HCT116 (cell line): ENCODE data around the gene P2RX3. TPM values are rescaled to one million over a fixed set of nuclear protein-coding genes. Genes with fewer than 3 reads are reported as not detected.

Source experiments
- ATAC-seq: fragments of 200-7000 bp; cut with Tn5 transposase; 2 replicates; pipeline ENCODE4 v1.9.1; 2020; ENCODE audit warnings: mild to moderate bottlenecking, moderate library complexity
- BruUV-seq: library from RNA; stranded (reverse); fragments of 400-500 nt; replicated peaks from 2 replicates; lab custom pipeline; 2021; lab: Mats Ljungman, UMichigan
- CTCF ChIA-PET: fragments of 300-600 bp; sonication (Branson Sonifier 250); formaldehyde crosslinking; loops from one replicate; lab custom pipeline; 2021; ENCODE audit warnings: antibody characterized with exemption; lab: Charles Lee
- POLR2A ChIA-PET: fragments of 300-600, 350-600 bp; sonication (Branson Sonifier 250); formaldehyde crosslinking; loops from one replicate; lab custom pipeline; 2021; ENCODE audit warnings: antibody characterized with exemption; lab: Charles Lee
- RAD21 ChIA-PET, 2 experiments: fragments of 300-600 bp; sonication (Branson Sonifier 250); formaldehyde crosslinking; loops; one replicate each; lab custom pipeline; 2023; ENCODE audit warnings: low total read pairs in 2 of 2; ENCODE audit not compliant: uncharacterized antibody in 2 of 2, unreplicated experiment in 2 of 2, low non-redundant PET in 1 of 2; lab: Charles Lee
- DNase-seq: peaks from one replicate; pipeline ENCODE4 v3.0.0-alpha.2; 2010; ENCODE audit warnings: low read depth, low spot score
- H2AFZ ChIP-seq: fragments of 200-600 bp; shearing (Covaris generic), sonication (generic); 2 replicates; pipeline ENCODE4 v1.6.1; 2017; ENCODE audit warnings: low read depth, mixed run types, mixed read lengths, antibody characterized with exemption, low read length; ENCODE audit not compliant: poor library complexity, severe bottlenecking
- H3K27ac ChIP-seq: 2 replicates; pipeline ENCODE4 v1.5.1; 2012; ENCODE audit warnings: low read depth, low read length
- H3K27me3 ChIP-seq: fragments of 200-600 bp; sonication (generic); 2 replicates; pipeline ENCODE4 v1.6.1; 2016; ENCODE audit warnings: mixed run types, low read length, mixed read lengths; ENCODE audit not compliant: insufficient read depth
- H3K36me3 ChIP-seq, 2 experiments: fragments of 200-500 bp in 1 of 2; fragments of 200-600 bp in 1 of 2; sonication (Bioruptor generic) in 1 of 2; sonication (generic) in 1 of 2; 2 replicates each; pipeline versions ENCODE4 v1.5.1 to v1.6.1; 2014 to 2016; ENCODE audit warnings: low read length in 2 of 2, inconsistent platforms in 1 of 2, mixed read lengths in 1 of 2, mixed run types in 1 of 2; ENCODE audit not compliant: insufficient read depth in 2 of 2, control insufficient read depth in 1 of 2
- H3K4me1 ChIP-seq, 2 experiments: fragments of 200-600 bp in 1 of 2; sonication (generic) in 1 of 2; 2 replicates each; pipeline versions ENCODE4 v1.5.1 to v1.6.1; 2012 to 2017; ENCODE audit warnings: low read length in 2 of 2, inconsistent platforms in 1 of 2, mild to moderate bottlenecking in 1 of 2, mixed read lengths in 1 of 2, mixed run types in 1 of 2, moderate library complexity in 1 of 2; ENCODE audit not compliant: insufficient read depth in 2 of 2, control insufficient read depth in 1 of 2
- H3K4me2 ChIP-seq: fragments of 200-600 bp; sonication (generic); 2 replicates; pipeline ENCODE4 v1.6.1; 2017; ENCODE audit warnings: mixed run types, low read length, mixed read lengths
- H3K4me3 ChIP-seq, 2 experiments: fragments of 200-600 bp in 1 of 2; sonication (generic) in 1 of 2; replicated peaks in 1 of 2; 2 replicates each; pipeline ENCODE4 v1.5.1; 2011 to 2016; ENCODE audit warnings: low read length in 2 of 2, control low read depth in 1 of 2, low read depth in 1 of 2, mild to moderate bottlenecking in 1 of 2, mixed read lengths in 1 of 2, mixed run types in 1 of 2
- H3K79me2 ChIP-seq: fragments of 200-600 bp; sonication (generic); 2 replicates; pipeline ENCODE4 v1.6.1; 2017; ENCODE audit warnings: mild to moderate bottlenecking, mixed run types, low read length, moderate library complexity, mixed read lengths; ENCODE audit not compliant: insufficient read depth
- H3K9ac ChIP-seq: fragments of 200-600 bp; sonication (generic); 2 replicates; pipeline ENCODE4 v1.6.1; 2016; ENCODE audit warnings: low read length, mixed read lengths
- H3K9me2 ChIP-seq: fragments of 200-600 bp; sonication (generic), shearing (Covaris generic); 2 replicates; pipeline ENCODE4 v1.6.1; 2017; ENCODE audit warnings: mixed run types, mild to moderate bottlenecking, moderate library complexity; ENCODE audit not compliant: insufficient read depth
- H3K9me3 ChIP-seq, 2 experiments: fragments of 200-500 bp in 1 of 2; fragments of 200-600 bp in 1 of 2; sonication (Bioruptor generic) in 1 of 2; sonication (generic) in 1 of 2; 2 replicates each; pipeline ENCODE4 v1.6.1; 2014 to 2017; ENCODE audit warnings: low read length in 2 of 2, mixed read lengths in 2 of 2, inconsistent platforms in 1 of 2, low read depth in 1 of 2, mild to moderate bottlenecking in 1 of 2, mixed run types in 1 of 2, moderate library complexity in 1 of 2; ENCODE audit not compliant: control insufficient read depth in 1 of 2, insufficient read depth in 1 of 2
- H4K20me1 ChIP-seq: fragments of 200-600 bp; sonication (generic), shearing (Covaris generic); 2 replicates; pipeline ENCODE4 v1.6.1; 2017; ENCODE audit warnings: mixed run types, mild to moderate bottlenecking, moderate library complexity; ENCODE audit not compliant: insufficient read depth
- CBX3 ChIP-seq: IDR thresholded peaks from 2 replicates; pipeline ENCODE4 v1.6.1; 2012; ENCODE audit warnings: low read depth
- EZH2phosphoT487 ChIP-seq: fragments of 200-600 bp; IDR thresholded peaks from 2 replicates; pipeline ENCODE4 v1.6.1; 2018; ENCODE audit warnings: antibody characterized with exemption, borderline replicate concordance
- JUND ChIP-seq: IDR thresholded peaks from 2 replicates; pipeline ENCODE4 v1.6.1; 2012
- POLR2A ChIP-seq: IDR thresholded peaks from 2 replicates; pipeline ENCODE4 v1.7.0; 2011; ENCODE audit warnings: borderline replicate concordance; ENCODE audit not compliant: insufficient read depth, insufficient read length; ENCODE audit errors: extremely low read depth
- POLR2AphosphoS5 ChIP-seq: IDR thresholded peaks from 2 replicates; pipeline ENCODE4 v1.6.1; 2011; ENCODE audit warnings: mild to moderate bottlenecking, low read depth, low read length, moderate library complexity
- RAD21 ChIP-seq: IDR thresholded peaks from 2 replicates; pipeline ENCODE4 v1.6.1; 2012; ENCODE audit warnings: low read depth, mild to moderate bottlenecking
- REST ChIP-seq: IDR thresholded peaks from 2 replicates; pipeline ENCODE4 v1.6.1; 2012; ENCODE audit warnings: low read depth
- SRF ChIP-seq: IDR thresholded peaks from 2 replicates; pipeline ENCODE4 v1.6.1; 2012; ENCODE audit warnings: low read depth
- ZNF274 ChIP-seq: fragments of 200-500 bp; sonication (Bioruptor generic); IDR thresholded peaks from 2 replicates; pipeline ENCODE4 v1.6.1; 2014; ENCODE audit warnings: mild to moderate bottlenecking, low read depth, low read length, inconsistent platforms
- intact Hi-C: fragments of 100-400 bp; cut with micrococcal nuclease; formaldehyde crosslinking; loops from 2 replicates; pipeline ENCODE4 v1.10.0; 2022
- total RNA-seq: library from RNA; stranded (reverse); gene quantifications from one replicate; pipeline ENCODE4 v1.2.1, GENCODE V29; 2021; ENCODE audit not compliant: unreplicated experiment

The P2RX3 gene
- total RNA-seq, 1 experiment from 2014 or later = not detected

- TF ChIP-seq ZNF274 = no peak
- TF ChIP-seq EZH2phosphoT487 = no peak
- TF ChIP-seq JUND = no peak
- TF ChIP-seq, all 23 proteins: peak for 0
Observed at GRCh38 chr11:57358543-57358961, 20.4 kb downstream of the P2RX3 start (continued).

- H3K9me3 ChIP-seq = no peaks in the 10 kb centered on the region
- no peaks in the 10 kb centered on the region for H3K9me2 ChIP-seq
- H3K9ac ChIP-seq = no peak overlapping the region
- CTCF ChIA-PET = no interaction called here
- no peaks in the 10 kb centered on the region for H3K4me1 ChIP-seq
- no peak overlapping the region for H2AFZ ChIP-seq
- H3K27me3 ChIP-seq = 0 out of 2 replicates have a peak, but pooled peaks cover 5% of the 10 kb centered on the region
- no peak overlapping the region for H3K4me3 ChIP-seq
- ATAC-seq (no peak), DNase-seq (no peak)
- no peak overlapping the region for H3K27ac ChIP-seq
- intact Hi-C loops = no loop called here
- no peak overlapping the region for H3K4me2 ChIP-seq
- H3K36me3 ChIP-seq = no peaks in the 10 kb centered on the region
- no peaks in the 10 kb centered on the region for H4K20me1 ChIP-seq
- TF ChIP-seq POLR2AphosphoS5 (no peak), RAD21 (no peak), CBX3 (no peak), POLR2A (no peak), REST (no peak), SRF (no peak)
- TF ChIP-seq, all 23 proteins: peak for 0
- BruUV-seq = no TSS peak
- H3K79me2 ChIP-seq = no peaks in the 10 kb centered on the region
- RAD21 ChIA-PET = no interaction called here
- POLR2A ChIA-PET = no interaction called here
Observed at GRCh38 chr11:57358991-57359390, 20.8 kb downstream of the P2RX3 start.
